22Rv1 (cell line): ENCODE results near the gene NUP35.

Source experiments
- H3K27ac ChIP-seq: fragments of 450-650 bp; 2 replicates; pipeline ENCODE4 v1.5.1; 2017
- ZFX ChIP-seq: fragments of 450-650 bp; IDR thresholded peaks from 2 replicates; pipeline ENCODE4 v1.6.1; 2017; ENCODE audit warnings: antibody characterized with exemption, borderline replicate concordance
- TF ChIP-seq, protein P1 (sequence below): fragments of 450-650 bp; IDR thresholded peaks from 2 replicates; pipeline ENCODE4 v1.5.1; 2017; ENCODE audit warnings: mild to moderate bottlenecking

NUP35 gene

GRCh38 chr2:183117226-183117625, 7.0 kb upstream of the NUP35 start:
- no peak for TF ChIP-seq ZFX
- TF ChIP-seq, protein P1, sequence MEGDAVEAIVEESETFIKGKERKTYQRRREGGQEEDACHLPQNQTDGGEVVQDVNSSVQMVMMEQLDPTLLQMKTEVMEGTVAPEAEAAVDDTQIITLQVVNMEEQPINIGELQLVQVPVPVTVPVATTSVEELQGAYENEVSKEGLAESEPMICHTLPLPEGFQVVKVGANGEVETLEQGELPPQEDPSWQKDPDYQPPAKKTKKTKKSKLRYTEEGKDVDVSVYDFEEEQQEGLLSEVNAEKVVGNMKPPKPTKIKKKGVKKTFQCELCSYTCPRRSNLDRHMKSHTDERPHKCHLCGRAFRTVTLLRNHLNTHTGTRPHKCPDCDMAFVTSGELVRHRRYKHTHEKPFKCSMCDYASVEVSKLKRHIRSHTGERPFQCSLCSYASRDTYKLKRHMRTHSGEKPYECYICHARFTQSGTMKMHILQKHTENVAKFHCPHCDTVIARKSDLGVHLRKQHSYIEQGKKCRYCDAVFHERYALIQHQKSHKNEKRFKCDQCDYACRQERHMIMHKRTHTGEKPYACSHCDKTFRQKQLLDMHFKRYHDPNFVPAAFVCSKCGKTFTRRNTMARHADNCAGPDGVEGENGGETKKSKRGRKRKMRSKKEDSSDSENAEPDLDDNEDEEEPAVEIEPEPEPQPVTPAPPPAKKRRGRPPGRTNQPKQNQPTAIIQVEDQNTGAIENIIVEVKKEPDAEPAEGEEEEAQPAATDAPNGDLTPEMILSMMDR, result no peak
- H3K27ac ChIP-seq, result no peak overlapping the region

GRCh38 chr2:183123117-183123958, 905 bp upstream of the NUP35 start:
- H3K27ac ChIP-seq, result peak overlapping the region; percentile 94
- TF ChIP-seq ZFX, result no peak
- TF ChIP-seq, protein P1, result no peak

DNA sequence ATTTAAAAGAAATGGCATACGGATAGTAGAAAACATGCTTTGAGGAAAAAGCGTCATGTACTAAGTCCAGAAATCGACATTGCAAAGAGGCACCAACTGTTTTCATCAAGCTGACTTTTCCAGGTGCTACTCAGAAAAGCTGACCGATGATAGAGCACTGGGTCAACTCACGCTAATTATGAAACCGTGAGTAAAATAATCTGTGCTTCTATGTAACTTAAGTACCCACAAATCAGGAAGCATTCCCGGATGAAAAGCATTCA, 353 bp upstream of the NUP35 start:
- H3K27ac ChIP-seq, result peak overlapping the region; percentile 94
- TF ChIP-seq, protein P1, result no peak
- TF ChIP-seq ZFX, result no peak

DNA sequence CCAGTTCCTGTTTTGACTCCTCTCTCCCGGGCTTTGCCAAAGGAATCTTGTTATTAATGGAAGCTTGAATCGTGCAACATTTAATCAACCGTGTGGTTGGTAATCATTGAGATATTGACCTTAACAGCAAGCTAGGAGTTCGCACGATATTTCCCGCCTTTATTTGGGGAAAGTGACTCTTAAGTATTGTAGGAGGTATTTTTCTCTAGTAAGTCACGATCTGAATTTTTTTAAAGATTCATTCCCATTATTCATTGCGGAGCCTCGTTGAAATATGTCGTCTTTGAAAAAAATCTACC, 663 bp downstream of the NUP35 start:
- TF ChIP-seq, protein P1, result no peak
- TF ChIP-seq ZFX, result no peak
- H3K27ac ChIP-seq, result peak overlapping the region; percentile 94

- TF ChIP-seq, protein P1, result no peak
- TF ChIP-seq ZFX, result no peak
- H3K27ac ChIP-seq, result peak overlapping the region; percentile 94
These were observed 1.6 kb downstream of the NUP35 start for GRCh38 chr2:183125659-183126341.

DNA sequence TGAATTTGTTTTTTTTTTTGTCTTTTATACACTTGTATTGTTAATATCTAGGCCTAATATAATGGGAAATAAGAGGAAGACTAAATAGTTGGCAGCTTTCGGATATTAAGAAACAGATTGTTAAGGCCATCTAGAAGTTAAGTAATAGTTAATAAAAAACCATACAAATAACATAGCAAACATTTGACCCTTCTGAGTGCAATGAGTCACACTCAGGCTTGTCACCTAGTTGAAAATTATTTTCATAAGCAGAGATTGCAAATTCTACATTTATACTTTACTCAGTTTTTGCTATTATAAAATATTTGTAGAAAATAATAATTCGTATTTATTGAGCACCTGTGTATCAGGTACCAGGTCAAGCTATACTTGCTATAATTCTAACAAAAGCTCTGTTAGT, 2.4 kb downstream of the NUP35 start:
- H3K27ac ChIP-seq, result no peak overlapping the region
- TF ChIP-seq ZFX, result no peak
- TF ChIP-seq, protein P1, result no peak

DNA sequence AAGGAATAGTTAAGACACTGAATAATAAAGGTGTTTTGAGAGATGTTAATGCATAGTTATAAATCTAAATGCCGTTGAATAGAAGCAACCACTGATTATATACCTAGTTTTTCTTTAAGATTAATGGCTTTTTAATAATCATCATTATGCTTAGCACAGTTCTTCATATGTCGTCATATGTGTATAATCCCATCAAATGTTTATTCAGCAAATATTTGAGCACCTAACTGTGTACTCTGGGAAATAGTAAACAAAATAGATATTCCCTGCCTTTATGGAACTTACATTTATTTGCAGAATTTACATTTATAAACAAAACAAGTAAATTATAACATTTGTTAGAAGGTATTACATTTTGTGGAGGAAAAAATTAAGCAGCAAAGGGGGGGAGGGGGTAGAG, 9.8 kb downstream of the NUP35 start:
- no peak for TF ChIP-seq ZFX
- TF ChIP-seq, protein P1, result no peak
- no peak overlapping the region for H3K27ac ChIP-seq
